BE2C (cell line): ENCODE measurements around the gene KCTD18.

Experiments used
- DNase-seq: peaks from one replicate; pipeline ENCODE4 v3.0.0-alpha.2; 2020
- H3K27me3 ChIP-seq: fragments of 250-450 bp; sonication (Bioruptor Pico); 2 replicates; pipeline ENCODE4 v1.5.1; 2020; ENCODE audit warnings: mild to moderate bottlenecking
- H3K36me3 ChIP-seq: fragments of 250-450 bp; sonication (Bioruptor Pico); 2 replicates; pipeline ENCODE4 v1.5.1; 2020; ENCODE audit warnings: mild to moderate bottlenecking
- H3K4me1 ChIP-seq: fragments of 250-450 bp; sonication (Bioruptor Pico); 2 replicates; pipeline ENCODE4 v1.5.1; 2020
- H3K4me3 ChIP-seq: 2 replicates; pipeline ENCODE4 v1.5.1; 2011; ENCODE audit warnings: low read depth, low read length
- H3K9me3 ChIP-seq: fragments of 250-450 bp; sonication (Bioruptor Pico); 2 replicates; pipeline ENCODE4 v1.5.1; 2020
- TF ChIP-seq, protein P1 (sequence below): IDR thresholded peaks from 2 replicates; pipeline ENCODE4 v1.5.1; 2012; ENCODE audit warnings: mild to moderate bottlenecking, low read depth, low read length

Gene KCTD18

DNA sequence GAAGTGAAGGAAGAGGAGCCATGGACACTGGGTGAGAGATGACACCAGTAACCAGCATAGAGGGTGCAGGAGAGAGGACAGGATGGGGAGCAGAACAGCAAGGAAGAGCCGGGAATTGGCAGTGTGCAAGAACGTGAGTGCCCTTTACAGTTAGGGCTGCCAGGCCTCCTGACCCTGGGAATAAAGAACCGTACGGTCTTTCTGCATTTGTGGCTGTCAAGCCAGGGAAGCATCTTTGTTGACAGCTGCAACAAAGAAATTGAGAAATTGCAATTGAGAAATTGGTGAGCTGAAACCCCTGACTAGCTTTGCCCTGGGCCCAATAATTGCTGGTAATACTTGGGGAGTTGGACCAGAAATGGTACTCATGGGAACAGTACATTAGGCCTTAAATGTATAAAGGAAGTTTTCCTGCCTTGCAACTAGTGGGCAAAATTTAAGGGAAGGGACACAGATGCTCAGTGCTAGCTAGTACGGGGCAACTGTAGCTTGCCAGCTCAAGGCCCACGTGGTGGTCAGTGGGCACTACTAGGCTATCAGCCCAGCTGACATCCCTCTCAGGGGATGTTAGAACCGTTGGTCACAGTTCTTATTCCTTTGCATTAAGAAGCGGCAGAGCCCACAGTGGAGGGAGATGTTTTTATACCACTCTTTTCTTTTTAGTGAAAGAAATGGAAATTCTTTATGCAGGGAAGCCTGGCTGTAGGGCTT is 56.6 kb downstream of the KCTD18 start:
- H3K9me3 ChIP-seq = no peaks in the 10 kb centered on the region
- no peaks in the 10 kb centered on the region for H3K27me3 ChIP-seq
- peaks cover 11% of the 10 kb centered on the region for H3K4me1 ChIP-seq
- H3K4me3 ChIP-seq = no peak overlapping the region
- TF ChIP-seq, protein P1, sequence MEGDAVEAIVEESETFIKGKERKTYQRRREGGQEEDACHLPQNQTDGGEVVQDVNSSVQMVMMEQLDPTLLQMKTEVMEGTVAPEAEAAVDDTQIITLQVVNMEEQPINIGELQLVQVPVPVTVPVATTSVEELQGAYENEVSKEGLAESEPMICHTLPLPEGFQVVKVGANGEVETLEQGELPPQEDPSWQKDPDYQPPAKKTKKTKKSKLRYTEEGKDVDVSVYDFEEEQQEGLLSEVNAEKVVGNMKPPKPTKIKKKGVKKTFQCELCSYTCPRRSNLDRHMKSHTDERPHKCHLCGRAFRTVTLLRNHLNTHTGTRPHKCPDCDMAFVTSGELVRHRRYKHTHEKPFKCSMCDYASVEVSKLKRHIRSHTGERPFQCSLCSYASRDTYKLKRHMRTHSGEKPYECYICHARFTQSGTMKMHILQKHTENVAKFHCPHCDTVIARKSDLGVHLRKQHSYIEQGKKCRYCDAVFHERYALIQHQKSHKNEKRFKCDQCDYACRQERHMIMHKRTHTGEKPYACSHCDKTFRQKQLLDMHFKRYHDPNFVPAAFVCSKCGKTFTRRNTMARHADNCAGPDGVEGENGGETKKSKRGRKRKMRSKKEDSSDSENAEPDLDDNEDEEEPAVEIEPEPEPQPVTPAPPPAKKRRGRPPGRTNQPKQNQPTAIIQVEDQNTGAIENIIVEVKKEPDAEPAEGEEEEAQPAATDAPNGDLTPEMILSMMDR = no peak
- peaks cover 16% of the 10 kb centered on the region for H3K36me3 ChIP-seq
- DNase-seq = no peak

DNA sequence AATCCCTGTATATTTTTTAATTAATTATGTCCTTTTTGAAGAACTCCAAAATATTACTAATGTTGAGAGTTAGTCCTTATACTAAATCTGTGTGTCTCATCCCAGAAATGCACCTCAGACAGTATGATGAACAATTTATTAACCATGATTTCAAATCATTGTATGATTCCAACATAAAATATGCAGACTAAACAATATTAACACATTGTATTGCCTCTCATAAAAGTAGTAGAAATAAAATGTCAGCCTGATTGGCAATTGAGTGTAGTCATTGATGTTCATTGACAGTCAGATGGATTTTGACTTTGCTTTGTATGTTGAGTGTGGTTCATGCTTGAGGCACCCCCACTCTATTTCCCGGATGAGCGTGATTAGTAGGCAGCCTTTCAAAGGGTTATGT is 57.5 kb downstream of the KCTD18 start:
- Histone ChIP-seq H3K27me3 (no peaks in the 10 kb centered on the region), H3K4me3 (no peak overlapping the region), H3K36me3 (peaks cover 22% of the 10 kb centered on the region), H3K4me1 (peaks cover 11% of the 10 kb centered on the region), H3K9me3 (no peaks in the 10 kb centered on the region)
- no peak for DNase-seq
- TF ChIP-seq, protein P1 = no peak

DNA sequence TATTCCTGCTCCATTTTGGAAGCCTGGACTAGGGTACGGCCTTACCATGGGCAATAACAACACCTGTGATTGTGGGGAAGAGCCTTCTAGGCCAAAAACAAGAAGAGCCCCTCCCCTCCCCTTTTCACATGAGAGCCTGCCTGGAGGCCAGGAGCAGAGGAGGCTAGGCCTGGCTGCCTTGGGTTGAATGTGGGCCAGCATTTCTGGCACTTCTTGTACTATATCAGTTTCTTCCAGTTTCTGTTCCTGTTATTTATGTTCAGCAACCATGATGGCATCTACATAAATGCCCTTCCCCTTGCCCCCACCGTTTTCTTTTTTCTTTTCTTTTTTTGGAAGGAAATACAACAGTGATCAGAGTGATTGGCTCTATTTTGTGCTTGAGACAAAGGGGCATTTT is 58.4 kb downstream of the KCTD18 start:
- H3K4me3 ChIP-seq = no peak overlapping the region
- TF ChIP-seq, protein P1 = no peak
- no peak for DNase-seq
- H3K9me3 ChIP-seq = no peaks in the 10 kb centered on the region
- H3K4me1 ChIP-seq = peaks cover 11% of the 10 kb centered on the region
- H3K27me3 ChIP-seq = no peaks in the 10 kb centered on the region
- H3K36me3 ChIP-seq = peaks cover 22% of the 10 kb centered on the region

DNA sequence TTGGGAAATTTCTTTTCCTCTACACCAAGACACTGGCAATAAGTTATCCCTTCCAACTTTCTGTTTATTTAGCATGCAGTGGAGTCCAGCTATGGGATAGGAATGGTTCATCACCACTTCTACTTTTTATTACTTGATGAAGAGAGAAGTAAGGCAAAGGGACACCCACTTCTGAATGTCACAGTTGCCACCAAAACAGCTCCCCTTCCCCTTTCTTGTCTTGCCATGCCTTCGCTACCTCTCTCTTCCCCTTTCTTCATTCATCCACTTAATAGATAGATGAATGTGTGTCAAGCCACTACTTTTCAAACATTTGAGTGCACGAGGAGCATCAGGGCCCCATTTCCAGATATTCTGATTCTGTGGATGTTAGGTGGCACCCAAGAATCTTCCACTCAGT is 59.6 kb downstream of the KCTD18 start:
- DNase-seq = no peak
- Histone ChIP-seq H3K36me3 (peaks cover 13% of the 10 kb centered on the region; the same call in 1 of the 2 replicates), H3K4me1 (peaks cover 2% of the 10 kb centered on the region; the same call in 1 of the 2 replicates), H3K9me3 (no peaks in the 10 kb centered on the region), H3K4me3 (no peak overlapping the region), H3K27me3 (no peaks in the 10 kb centered on the region)
- TF ChIP-seq, protein P1 = no peak

DNA sequence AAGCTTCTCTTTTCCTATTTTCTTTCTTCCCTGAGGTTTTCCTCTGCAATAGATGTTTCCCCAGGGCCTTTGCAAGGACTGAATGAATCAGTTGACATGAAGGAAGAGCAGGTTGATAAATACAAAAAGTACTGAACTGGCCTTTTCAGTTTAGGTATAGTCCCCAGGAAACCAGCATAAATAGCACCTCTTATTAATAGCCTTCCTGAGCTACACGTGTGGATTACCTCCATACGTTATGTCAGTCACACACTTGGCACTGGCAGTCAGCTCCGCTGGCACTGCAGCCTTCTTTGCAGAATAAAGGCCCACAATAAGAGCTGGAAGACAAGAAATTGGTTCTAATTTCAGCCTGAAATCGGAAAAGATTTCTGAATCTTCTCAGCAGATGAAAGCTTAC is 60.7 kb downstream of the KCTD18 start:
- Histone ChIP-seq H3K4me3 (no peak overlapping the region), H3K4me1 (no peaks in the 10 kb centered on the region; the same call in 1 of the 2 replicates), H3K27me3 (no peaks in the 10 kb centered on the region), H3K36me3 (peaks cover 13% of the 10 kb centered on the region; the same call in 1 of the 2 replicates), H3K9me3 (no peaks in the 10 kb centered on the region)
- DNase-seq = no peak
- TF ChIP-seq, protein P1 = no peak

DNA sequence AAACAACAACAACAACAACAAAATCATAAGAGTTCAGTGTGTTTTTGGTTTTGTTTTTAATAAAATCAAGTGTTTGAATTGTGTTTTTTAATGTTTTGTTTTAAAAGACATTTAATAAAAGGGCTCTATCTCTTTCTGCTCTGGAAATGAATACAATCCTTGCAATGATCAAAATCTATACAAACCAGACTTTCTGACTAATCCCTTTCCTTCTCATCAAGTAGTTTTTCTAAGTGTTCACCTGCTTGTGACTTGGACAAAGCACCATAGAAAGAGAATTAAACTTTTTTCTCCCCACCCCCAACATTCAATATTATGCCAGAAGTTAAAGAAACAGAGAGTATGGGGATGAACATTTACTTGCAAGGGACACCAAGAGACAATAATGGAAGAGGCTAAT is 61.4 kb downstream of the KCTD18 start:
- Histone ChIP-seq H3K9me3 (no peaks in the 10 kb centered on the region), H3K36me3 (peaks cover 19% of the 10 kb centered on the region), H3K27me3 (no peaks in the 10 kb centered on the region), H3K4me1 (no peaks in the 10 kb centered on the region), H3K4me3 (no peak overlapping the region)
- TF ChIP-seq, protein P1 = no peak
- no peak for DNase-seq
